Cardiac muscle cell (in vitro differentiated cells and primary cell): ENCODE data around the gene PLXNA2. TPM values are rescaled to one million over a fixed set of nuclear protein-coding genes. Genes with fewer than 3 reads are reported as not detected.
A peak's percentile ranks its signal among the peaks of the same experiment; 100 is the strongest.

Experiments
- DNase-seq, 2 donors: peaks; one replicate each; pipeline versions ENCODE4 v3.0.0 to v3.0.0-alpha.2; 2010 to 2017; ENCODE audit warnings: low read depth in 1 of 2, low spot score in 1 of 2
- H3K27ac ChIP-seq: fragments of 200-600 bp; sonication (generic); 2 replicates; pipeline ENCODE4 v1.5.1; 2016
- H3K27me3 ChIP-seq: fragments of 200-600 bp; sonication (generic); 2 replicates; pipeline ENCODE4 v1.6.0; 2016; ENCODE audit warnings: control low read depth
- H3K36me3 ChIP-seq: fragments of 200-600 bp; sonication (generic); 2 replicates; pipeline ENCODE4 v1.5.1; 2016; ENCODE audit warnings: control low read depth
- H3K4me1 ChIP-seq: fragments of 200-600 bp; sonication (generic); 2 replicates; pipeline ENCODE4 v1.8.1; 2017; ENCODE audit warnings: low read depth, mild to moderate bottlenecking, mixed run types
- H3K4me3 ChIP-seq: fragments of 200-600 bp; sonication (generic); 2 replicates; pipeline ENCODE4 v1.5.1; 2016; ENCODE audit warnings: mild to moderate bottlenecking
- H3K9me3 ChIP-seq: fragments of 200-600 bp; sonication (generic); 2 replicates; pipeline ENCODE4 v1.5.1; 2017; ENCODE audit warnings: low read depth, mild to moderate bottlenecking, control low read depth
- polyA plus RNA-seq: library from polyadenylated mRNA; unstranded; fragments of >200 nt; fragmentation: Nextera tagmentation; extraction: Ambion mirVana; gene quantifications from 2 replicates; pipeline ENCODE4 v1.2.1, GENCODE V29; 2016
- total RNA-seq: library from RNA; depleted of rRNA; stranded (reverse); fragments of >200 nt; gene quantifications from 2 replicates; pipeline ENCODE4 v1.2.3, GENCODE V29; 2016
- TF ChIP-seq, protein P1 (sequence below): IDR thresholded peaks from 2 replicates; pipeline ENCODE4 v1.5.1; 2012; ENCODE audit warnings: low read depth, mild to moderate bottlenecking, low read length

The PLXNA2 gene
- total and polyA plus RNA-seq, 2 experiments from 2014 or later, result 23.2 to 55.3 TPM

DNA sequence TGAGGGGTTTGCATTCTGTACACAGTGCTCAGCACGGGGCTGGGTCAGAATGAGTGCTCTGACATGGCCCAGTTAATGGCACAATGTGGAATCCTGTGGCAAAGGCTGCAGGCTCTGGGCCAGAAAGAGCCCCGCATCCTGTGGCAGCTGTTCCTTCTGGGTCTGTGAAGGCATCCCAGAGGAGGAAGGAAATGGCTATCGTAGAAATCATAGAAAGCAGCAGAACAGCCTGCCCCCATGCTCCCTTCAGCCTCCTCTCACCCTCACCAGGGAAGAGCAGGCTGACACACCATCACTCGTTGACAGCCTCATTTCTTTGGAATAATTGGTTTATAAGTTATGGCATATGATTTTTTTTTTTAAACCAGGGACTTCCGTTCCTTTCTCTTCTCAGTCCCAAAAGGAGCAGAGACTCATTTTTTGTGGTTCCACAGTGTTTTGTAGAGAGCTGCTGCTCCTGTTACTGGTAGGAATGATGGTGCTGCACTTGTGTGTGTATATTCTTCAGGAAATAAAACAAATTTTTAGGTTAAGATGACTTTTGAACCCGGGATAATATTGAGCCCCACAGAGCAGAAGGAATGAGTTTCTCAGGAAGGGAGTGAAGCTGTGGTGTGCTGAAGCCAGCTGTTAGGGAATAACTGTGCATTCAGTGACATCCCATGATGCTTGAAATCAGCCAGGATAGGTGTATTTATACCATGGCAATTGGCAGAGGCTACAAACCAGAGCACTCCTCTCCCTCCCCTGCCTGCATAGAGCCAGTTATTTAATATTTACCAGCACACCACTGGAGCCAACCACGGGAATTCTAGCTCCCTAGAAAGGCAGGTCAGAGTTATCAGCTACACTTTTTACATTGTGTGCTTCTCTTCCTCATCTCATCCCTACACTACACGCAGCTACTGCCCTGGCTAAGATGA lies 32.0 kb downstream of the PLXNA2 start:
- Histone ChIP-seq H3K4me1 (peaks cover 31% of the 10 kb centered on the region), H3K27ac (no peak overlapping the region), H3K9me3 (no peaks in the 10 kb centered on the region), H3K4me3 (no peak overlapping the region), H3K27me3 (no peaks in the 10 kb centered on the region), H3K36me3 (peaks cover 44% of the 10 kb centered on the region)
- peak in 1 of 2 donors; percentile 48 for DNase-seq
- TF ChIP-seq, protein P1, sequence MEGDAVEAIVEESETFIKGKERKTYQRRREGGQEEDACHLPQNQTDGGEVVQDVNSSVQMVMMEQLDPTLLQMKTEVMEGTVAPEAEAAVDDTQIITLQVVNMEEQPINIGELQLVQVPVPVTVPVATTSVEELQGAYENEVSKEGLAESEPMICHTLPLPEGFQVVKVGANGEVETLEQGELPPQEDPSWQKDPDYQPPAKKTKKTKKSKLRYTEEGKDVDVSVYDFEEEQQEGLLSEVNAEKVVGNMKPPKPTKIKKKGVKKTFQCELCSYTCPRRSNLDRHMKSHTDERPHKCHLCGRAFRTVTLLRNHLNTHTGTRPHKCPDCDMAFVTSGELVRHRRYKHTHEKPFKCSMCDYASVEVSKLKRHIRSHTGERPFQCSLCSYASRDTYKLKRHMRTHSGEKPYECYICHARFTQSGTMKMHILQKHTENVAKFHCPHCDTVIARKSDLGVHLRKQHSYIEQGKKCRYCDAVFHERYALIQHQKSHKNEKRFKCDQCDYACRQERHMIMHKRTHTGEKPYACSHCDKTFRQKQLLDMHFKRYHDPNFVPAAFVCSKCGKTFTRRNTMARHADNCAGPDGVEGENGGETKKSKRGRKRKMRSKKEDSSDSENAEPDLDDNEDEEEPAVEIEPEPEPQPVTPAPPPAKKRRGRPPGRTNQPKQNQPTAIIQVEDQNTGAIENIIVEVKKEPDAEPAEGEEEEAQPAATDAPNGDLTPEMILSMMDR, result no peak

DNA sequence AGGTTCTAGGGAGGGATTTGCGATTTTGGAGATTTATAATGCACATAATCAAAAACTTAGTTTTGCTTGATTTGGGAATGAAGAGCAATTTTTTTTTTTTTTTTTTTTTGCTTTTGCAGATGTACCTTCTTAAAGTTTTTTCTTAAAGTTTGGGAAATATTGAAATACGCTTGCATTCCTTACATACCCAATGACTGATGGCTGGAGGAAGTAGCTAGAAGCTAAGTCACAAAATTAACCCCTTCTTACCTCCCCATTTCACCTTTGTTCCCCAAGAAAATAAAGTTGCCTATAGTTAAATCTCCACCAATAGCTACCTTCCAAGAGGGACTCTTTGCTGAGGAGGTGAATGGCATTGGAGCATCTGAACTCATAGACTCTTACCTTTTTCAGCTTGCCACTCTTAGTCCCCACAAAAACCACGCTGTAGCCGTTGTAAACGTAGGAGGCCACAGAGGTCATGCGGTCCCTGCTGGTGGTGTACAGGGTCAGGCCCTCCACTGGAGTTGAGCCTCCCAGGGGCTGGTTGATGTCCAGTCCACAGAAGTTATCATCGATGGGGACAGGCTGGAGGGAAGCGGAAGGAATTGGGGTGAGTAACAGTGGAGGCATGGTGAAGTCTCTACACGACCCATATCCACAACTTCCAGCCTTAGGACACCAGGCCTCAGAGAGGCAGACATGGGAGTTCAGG lies 34.1 kb downstream of the PLXNA2 start:
- Histone ChIP-seq H3K36me3 (peaks cover 28% of the 10 kb centered on the region), H3K27me3 (no peaks in the 10 kb centered on the region), H3K27ac (no peak overlapping the region), H3K9me3 (no peaks in the 10 kb centered on the region), H3K4me1 (peaks cover 27% of the 10 kb centered on the region), H3K4me3 (no peak overlapping the region)
- TF ChIP-seq, protein P1, result no peak
- no peak for DNase-seq

DNA sequence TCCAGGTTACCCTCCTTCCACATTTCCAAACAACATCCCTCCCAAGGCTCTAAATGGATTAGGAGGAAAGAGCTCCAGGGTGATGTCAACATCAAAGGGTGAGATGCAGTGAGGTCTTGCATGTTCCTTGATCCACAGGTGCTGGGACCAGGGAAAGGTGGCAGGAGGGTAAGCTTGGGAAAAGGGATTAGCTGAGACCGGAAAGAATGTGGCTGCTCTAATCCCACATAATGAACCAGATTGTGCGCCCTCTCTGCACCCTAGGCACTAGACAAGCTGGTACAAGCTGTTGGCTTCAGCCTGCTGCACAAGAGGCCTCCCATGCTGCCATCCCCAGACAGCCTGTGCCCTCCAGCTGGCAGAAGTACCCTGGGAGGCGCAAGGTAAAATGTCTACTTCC lies 34.9 kb downstream of the PLXNA2 start:
- no peaks in the 10 kb centered on the region for H3K27me3 ChIP-seq
- DNase-seq, result no peak
- H3K36me3 ChIP-seq, result peaks cover 23% of the 10 kb centered on the region
- TF ChIP-seq, protein P1, result no peak
- H3K4me1 ChIP-seq, result peaks cover 19% of the 10 kb centered on the region
- no peak overlapping the region for H3K4me3 ChIP-seq
- no peaks in the 10 kb centered on the region for H3K9me3 ChIP-seq
- no peak overlapping the region for H3K27ac ChIP-seq

GRCh38 chr1:208208132-208208487 lies 36.1 kb downstream of the PLXNA2 start:
- TF ChIP-seq, protein P1, result no peak
- peaks cover 23% of the 10 kb centered on the region for H3K36me3 ChIP-seq
- no peaks in the 10 kb centered on the region for H3K9me3 ChIP-seq
- DNase-seq, result no peak
- H3K4me1 ChIP-seq, result peaks cover 10% of the 10 kb centered on the region
- H3K27me3 ChIP-seq, result no peaks in the 10 kb centered on the region
- H3K4me3 ChIP-seq, result no peak overlapping the region
- H3K27ac ChIP-seq, result no peak overlapping the region

- Histone ChIP-seq H3K27me3 (no peaks in the 10 kb centered on the region), H3K9me3 (no peaks in the 10 kb centered on the region), H3K27ac (no peak overlapping the region), H3K4me1 (peaks cover 10% of the 10 kb centered on the region), H3K4me3 (no peak overlapping the region), H3K36me3 (peaks cover 23% of the 10 kb centered on the region)
- DNase-seq, result peak in 1 of 2 donors; percentile 98
- TF ChIP-seq, protein P1, result no peak
Measured at GRCh38 chr1:208207388-208208131, 36.6 kb downstream of the PLXNA2 start.
